ENCODE data around the gene PRDX6. TPM values are rescaled to one million over a fixed set of nuclear protein-coding genes. Genes with fewer than 3 reads are reported as not detected.

The PRDX6 gene
- total and polyA plus RNA-seq, 2 of the 4 experiments (the other 2 are of a cell fraction), result 373 to 426 TPM

DNA sequence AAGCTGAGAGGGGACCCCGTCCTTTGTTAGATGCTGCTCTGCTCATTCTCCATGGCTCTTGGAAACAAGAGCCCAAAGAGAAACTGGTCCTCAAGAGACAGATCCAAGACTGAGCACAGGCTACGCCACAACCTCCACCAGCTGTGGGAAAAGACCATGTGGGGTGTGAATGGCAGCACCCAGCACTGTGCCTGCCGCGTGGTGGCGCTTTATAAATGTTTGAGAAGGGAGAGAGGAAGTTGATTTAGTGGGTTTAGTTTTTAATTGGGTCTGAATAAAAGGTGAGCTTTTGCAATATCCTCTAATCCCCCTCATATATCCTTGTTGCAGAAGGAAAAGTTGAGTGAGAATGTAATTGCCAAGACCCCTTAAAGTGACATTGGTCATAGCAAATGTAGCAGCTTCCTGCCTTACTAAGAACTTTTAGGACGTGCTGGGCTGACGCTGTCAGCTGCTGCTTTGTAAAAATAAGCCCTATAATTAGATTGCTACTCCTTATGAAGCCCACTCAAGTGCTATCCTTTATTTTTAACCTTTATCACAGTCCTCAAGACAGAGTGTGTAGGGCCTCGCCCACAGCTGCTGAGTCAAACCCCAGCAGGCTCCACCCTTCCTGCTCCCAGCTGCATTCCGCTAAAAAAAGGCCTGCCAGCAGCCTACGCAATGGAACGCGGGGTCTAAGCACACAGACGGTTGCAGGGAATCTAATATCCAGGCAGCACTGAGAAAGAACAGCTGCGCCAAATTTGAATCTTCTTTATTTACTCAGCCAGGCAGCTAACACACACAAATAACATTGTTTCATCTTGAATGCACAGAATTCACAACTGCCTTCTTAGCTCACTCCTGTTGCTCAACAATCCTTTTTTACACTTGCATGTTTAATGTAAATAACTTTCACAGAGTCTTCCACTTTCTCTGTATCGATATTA is 47.4 kb upstream of the PRDX6 start:
- DNase-seq (peak; percentile 96), ATAC-seq (ENCODE audit: low read depth) (peak; percentile 97)
- peak overlapping the region; percentile 88 for H3K4me2 ChIP-seq (ENCODE audit: low read depth, low read length)
- ChIA-PET POLR2A (ENCODE audit: unreplicated experiment) (interaction anchor here (1.3 kb wide), 1 partner anchor 48 kb away, joined by 3 read pairs; the partner anchor contains the start of gene PRDX6), CTCF (interaction anchor here (0.5 to 3.6 kb wide), 16 partner anchors 9 to 685 kb away, joined by 3 to 17 read pairs (median 3); partner anchors contain the start of genes CENPL, DARS2 and PRDX6)
- no peaks in the 10 kb centered on the region for H3K9me3 ChIP-seq (ENCODE audit: control insufficient read depth, insufficient read depth, low read length)
- peak overlapping the region; percentile 79 for H2BK120ac ChIP-seq (ENCODE audit: low read depth, low read length)
- H2AK5ac ChIP-seq (ENCODE audit: low read depth, low read length), result peak overlapping the region; percentile 72
- no peaks in the 10 kb centered on the region for H4K20me1 ChIP-seq (ENCODE audit: insufficient read depth, low read length)
- dilution Hi-C loops (cut with HindIII; ENCODE audit: low sequenced_read_pairs, unreplicated experiment) (no loop called here), intact Hi-C loops (cut with micrococcal nuclease) (loop anchor here (5.0 to 10.0 kb wide), 6 partner anchors 343 to 785 kb away; partner anchors contain the start of genes GAS5 and ZBTB37), in situ Hi-C loops (cut with MboI; ENCODE audit: low sequenced_read_pairs) (loop anchor here (10.0 kb wide), 1 partner anchor 395 kb away; the partner anchor contains the start of genes CENPL and DARS2)
- H3K23ac ChIP-seq (ENCODE audit: low read depth, low read length), result peak overlapping the region; percentile 67; the same call in 1 of the 2 replicates
- 10% methylated on average over 9 of the region's 15 CpGs; no CpG with 5 or more reads in 1 of the 2 experiments for WGBS, 2 experiments (ENCODE audit: extremely low coverage in 2 of 2, insufficient read length in 1 of 2)
- H3K18ac ChIP-seq (ENCODE audit: low read depth, low read length), result peak overlapping the region; percentile 47
- peak overlapping the region; percentile 67 for H3K14ac ChIP-seq (replicated peaks; ENCODE audit: low read depth, low read length)
- H2AFZ ChIP-seq (replicated peaks; ENCODE audit: low read length, poor library complexity), result peak overlapping the region; percentile 86
- H4K91ac ChIP-seq (ENCODE audit: insufficient read depth, low read depth, low read length), result peak overlapping the region; percentile 65
- H3K56ac ChIP-seq (ENCODE audit: extremely low read depth, insufficient read depth, low read length), result peak overlapping the region; percentile 76
- H3K9ac ChIP-seq (ENCODE audit: low read depth, low read length), result peak overlapping the region; percentile 54
- H2AK9ac ChIP-seq (replicated peaks; ENCODE audit: low read depth, low read length, poor library complexity), result peak overlapping the region; percentile 19
- no peaks in the 10 kb centered on the region for H3K36me3 ChIP-seq (ENCODE audit: control insufficient read depth, insufficient read depth, low read length)
- peak overlapping the region; percentile 21; the same call in 1 of the 2 replicates for H3K4me3 ChIP-seq (ENCODE audit: insufficient read depth, low read depth, low read length)
- peak overlapping the region; percentile 69 for H2BK5ac ChIP-seq (ENCODE audit: low read depth, low read length, poor library complexity, severe bottlenecking)
- no peaks in the 10 kb centered on the region for H3K27me3 ChIP-seq (ENCODE audit: control insufficient read depth, insufficient read depth, low read length)
- peak overlapping the region; percentile 63 for H2BK20ac ChIP-seq (ENCODE audit: low read depth, low read length)
- BruUV-seq (replicated peaks), result no TSS peak
- H4K5ac ChIP-seq (ENCODE audit: low read depth, low read length), result peak overlapping the region; percentile 21; the same call in 1 of the 2 replicates
- peaks cover 0 to 9% of the 10 kb centered on the region in 2 experiments; a peak in 1 of 4 replicates for H3K79me1 ChIP-seq (ENCODE audit: low read depth in 1 of 2, low read length in 2 of 2)
- peak overlapping the region; percentile 6 to 88; a peak in 3 of 4 replicates for H4K8ac ChIP-seq (ENCODE audit: low read depth in 2 of 2, low read length in 2 of 2)
- H3K9me1 ChIP-seq (ENCODE audit: insufficient read depth, low read length), result peaks cover 3% of the 10 kb centered on the region; the same call in 1 of the 2 replicates
- H3K4ac ChIP-seq (ENCODE audit: low read depth, low read length), result peak overlapping the region; percentile 83
- peak overlapping the region; percentile 74 for H3K27ac ChIP-seq (ENCODE audit: insufficient read depth, low read length)
- peak overlapping the region; percentile 35; the same call in 1 of the 3 replicates for H2BK15ac ChIP-seq (ENCODE audit: low read depth, low read length)
- H3K4me1 ChIP-seq (ENCODE audit: control insufficient read depth, insufficient read depth, low read length), result peaks cover 5% of the 10 kb centered on the region; the same call in 1 of the 2 replicates
- TF ChIP-seq MAFK (IDR thresholded peaks at IDR 0.05; ENCODE audit: low read depth, low read length) (peak; percentile 21; the same call in 1 of the 2 replicates), SMC3 (IDR thresholded peaks at IDR 0.05; ENCODE audit: low read depth, low read length) (peak; percentile 46; the same call in 1 of the 2 replicates), CEBPB (IDR thresholded peaks at IDR 0.05; ENCODE audit: low read depth, low read length) (peak; percentile 54; the same call in 1 of the 2 replicates), RFX5 (IDR thresholded peaks at IDR 0.05; ENCODE audit: low read depth, low read length) (no peak), RAD21 (IDR thresholded peaks at IDR 0.05; ENCODE audit: low read length) (peak; percentile 44), CHD1 (IDR thresholded peaks at IDR 0.05; ENCODE audit: low read depth, low read length) (no peak), MXI1 (IDR thresholded peaks at IDR 0.05; ENCODE audit: borderline replicate concordance, low read depth, low read length) (peak; percentile 73; the same call in 1 of the 2 replicates), POLR2A (IDR thresholded peaks at IDR 0.05; ENCODE audit: low read depth, low read length) (no peak), ELK1 (IDR thresholded peaks at IDR 0.05; ENCODE audit: borderline replicate concordance, low read depth, low read length) (no peak), RCOR1 (IDR thresholded peaks at IDR 0.05; ENCODE audit: insufficient replicate concordance, low read length) (no peak), BHLHE40 (IDR thresholded peaks at IDR 0.05; ENCODE audit: low read depth, low read length) (peak; percentile 4; the same call in 1 of the 2 replicates), MAZ (IDR thresholded peaks at IDR 0.05; ENCODE audit: borderline replicate concordance, low read depth, low read length) (peak; percentile 25)
- TF ChIP-seq, protein P1, sequence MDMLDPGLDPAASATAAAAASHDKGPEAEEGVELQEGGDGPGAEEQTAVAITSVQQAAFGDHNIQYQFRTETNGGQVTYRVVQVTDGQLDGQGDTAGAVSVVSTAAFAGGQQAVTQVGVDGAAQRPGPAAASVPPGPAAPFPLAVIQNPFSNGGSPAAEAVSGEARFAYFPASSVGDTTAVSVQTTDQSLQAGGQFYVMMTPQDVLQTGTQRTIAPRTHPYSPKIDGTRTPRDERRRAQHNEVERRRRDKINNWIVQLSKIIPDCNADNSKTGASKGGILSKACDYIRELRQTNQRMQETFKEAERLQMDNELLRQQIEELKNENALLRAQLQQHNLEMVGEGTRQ (IDR thresholded peaks at IDR 0.05; ENCODE audit: low read depth, low read length), result peak; percentile 28; the same call in 1 of the 2 replicates

Measured in IMR-90 (cell line).